Stimulated activated CD4-positive, alpha-beta T cell treated with anti-CD3 and anti-CD28 coated beads, Interleukin-1b, Interleukin-23, amount 100 ng/mL, for 1 hour (primary cell): ENCODE results near the gene ERI3.
A peak's percentile ranks its signal among the peaks of the same experiment; 100 is the strongest.

Source experiments
- DNase-seq, 2 donors: peaks; one replicate each; pipeline ENCODE4 v3.0.0-alpha.2; 2020; ENCODE audit warnings: low read depth in 2 of 2

ERI3 gene

DNA sequence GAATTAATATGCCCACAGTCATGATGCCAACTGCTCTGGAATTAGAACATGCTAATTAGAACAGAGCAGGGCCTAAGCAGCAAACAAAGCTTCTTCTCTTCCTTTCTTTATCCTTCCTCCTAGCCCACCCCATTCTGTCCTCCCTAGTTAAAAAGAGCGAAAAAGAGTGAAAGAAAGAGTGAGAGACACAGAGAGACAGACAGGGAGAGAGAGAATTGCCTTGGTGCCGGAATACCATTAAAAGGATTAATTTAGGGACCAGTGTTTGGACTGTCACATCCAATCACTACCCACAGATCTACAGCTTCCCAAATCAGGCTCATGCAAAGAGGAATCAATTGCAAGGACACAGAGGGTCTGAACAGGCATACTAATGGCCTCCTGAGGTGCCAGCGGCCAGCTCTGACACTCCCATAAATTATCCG, 7.0 kb downstream of the ERI3 start:
- DNase-seq = no peak

DNA sequence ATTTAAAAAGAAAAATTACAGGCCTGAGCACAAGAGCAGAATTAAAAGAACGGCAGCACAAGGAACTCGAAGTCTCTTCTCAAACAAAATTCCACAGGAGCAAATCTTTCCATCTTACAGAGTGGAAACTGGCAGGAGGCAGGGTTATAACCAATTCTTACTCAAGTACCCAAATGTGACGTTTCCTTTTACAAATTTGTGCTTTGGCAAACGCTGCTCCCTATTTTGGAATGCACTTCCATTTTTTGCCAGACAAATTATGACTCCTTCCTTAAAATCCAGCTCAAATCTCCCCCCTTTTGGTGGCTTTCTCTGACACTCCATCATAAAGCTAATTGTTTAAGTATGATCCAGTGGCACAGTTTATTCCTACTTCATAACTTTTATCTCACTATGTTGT, 7.8 kb downstream of the ERI3 start:
- DNase-seq = no peak

DNA sequence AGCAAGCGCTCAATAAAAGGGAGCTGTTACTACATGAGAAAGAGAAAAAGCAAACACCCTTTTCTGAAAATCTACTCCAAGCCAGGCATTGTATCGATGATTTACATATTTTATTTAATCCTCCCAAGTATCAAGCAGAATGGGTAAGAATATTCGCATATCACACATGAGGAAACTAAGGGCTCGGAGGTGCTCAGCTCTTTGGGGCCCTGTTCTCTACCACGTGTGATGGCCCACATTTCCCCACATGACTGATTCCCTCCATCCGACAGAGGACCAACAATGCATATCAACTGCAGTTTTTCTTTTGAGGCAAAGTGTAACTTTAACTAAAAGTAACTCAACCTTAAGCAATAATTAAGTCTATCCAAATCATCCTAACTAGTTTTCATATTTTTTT, 8.2 kb downstream of the ERI3 start:
- DNase-seq = no peak

DNA sequence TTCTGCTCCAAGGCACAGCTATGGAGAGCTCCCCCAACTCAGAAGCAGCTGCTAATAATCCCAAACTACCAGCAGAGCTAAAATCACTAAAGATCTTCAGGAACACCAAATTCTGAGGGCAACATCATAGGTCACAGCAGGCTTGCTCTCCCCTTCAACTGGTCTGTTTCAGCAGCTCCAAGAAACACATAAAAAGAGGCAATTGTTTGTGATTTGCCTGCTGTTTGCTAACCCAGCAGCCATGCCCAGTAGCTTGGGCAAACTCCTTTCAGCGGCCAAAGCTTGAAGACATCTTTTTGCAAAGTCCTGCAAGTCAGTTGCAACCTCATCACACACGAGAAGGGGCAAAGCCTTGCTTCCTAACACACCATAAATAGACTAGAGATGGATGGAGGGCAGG, 8.9 kb downstream of the ERI3 start:
- no peak for DNase-seq

DNA sequence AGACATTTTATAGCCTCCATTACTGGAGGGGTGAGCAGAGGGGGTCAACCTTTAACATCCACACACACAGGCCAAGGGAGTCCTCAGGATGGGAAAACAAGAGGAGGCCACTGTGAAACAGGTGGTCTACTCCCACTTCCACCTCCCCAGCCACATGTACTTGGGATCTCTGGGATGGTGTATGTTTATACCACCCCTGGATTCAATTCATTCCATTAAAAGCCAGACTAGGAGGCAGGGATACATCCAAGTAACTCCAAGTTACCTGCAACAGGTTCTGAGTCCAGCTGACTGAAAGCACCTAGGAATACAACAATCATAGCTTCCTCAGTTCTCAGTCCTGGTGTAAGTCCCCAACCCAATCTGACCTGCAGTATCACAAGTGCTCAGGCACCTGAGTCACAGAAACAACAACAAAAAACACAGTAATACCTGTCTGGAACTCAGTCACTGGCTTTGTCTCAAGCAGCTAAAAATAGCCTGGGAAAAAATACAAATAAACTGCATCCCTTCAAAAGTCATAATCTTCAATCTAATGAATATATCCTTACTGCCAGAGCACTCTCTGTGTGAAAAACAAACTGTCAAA, 9.8 kb downstream of the ERI3 start:
- no peak for DNase-seq

DNA sequence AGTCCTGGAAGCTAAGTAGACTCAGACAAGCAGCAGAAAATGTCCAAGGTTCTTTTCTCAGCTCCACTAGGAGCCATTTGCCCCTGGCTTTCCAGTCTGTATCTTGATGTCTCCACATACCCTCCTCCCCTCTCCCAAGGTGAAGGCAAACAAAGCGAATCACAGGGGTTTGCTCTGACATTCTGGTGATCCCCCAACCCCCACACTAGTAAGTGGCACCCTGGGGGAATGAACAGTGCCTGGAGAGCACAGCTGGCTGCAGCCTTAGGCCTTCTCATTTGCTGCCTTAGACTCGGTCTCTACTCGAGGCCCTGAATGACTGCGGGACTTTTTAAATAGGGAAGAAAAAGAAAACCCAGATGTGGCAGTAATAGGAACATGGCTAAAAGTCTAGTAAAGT, 15.3 kb downstream of the ERI3 start:
- DNase-seq = no peak

DNA sequence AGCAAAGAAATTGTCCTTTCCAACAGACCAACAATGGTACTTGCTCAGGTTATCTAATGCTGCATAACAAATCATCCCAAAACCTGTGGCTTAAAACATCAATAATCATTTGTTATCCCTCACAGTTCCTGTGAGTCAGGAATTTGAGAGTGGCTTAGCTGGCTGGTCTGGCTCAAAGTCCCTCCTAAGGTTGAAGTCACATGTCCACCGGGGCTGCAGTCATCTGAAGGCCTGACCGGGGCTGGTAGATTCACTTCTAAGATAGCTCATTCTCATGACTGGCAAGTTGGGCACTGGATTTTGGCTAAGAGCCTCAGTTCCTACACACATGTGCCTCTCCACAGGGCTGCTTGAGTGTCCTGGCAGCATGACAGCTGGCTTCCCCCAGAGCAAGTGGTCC, 16.9 kb downstream of the ERI3 start:
- DNase-seq = no peak

DNA sequence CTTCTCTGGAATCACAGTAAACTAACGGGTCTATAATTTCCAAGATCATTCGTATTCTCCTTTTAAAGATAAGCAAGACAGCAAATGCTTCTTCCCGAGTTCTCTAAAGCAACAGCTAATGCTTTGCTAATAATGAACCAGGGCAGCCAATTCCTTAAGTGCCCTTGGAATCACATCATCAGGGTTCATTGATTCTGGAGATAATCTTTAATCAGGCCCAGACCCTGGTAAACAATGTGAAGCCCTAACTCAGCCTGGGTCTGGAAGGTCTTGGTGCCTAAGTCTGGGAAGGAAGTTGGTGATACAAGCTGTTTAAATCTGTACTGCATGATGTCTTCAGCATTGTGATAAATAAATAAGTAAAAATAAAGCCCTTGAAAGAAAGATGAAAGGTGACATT, 18.4 kb downstream of the ERI3 start:
- no peak for DNase-seq

DNA sequence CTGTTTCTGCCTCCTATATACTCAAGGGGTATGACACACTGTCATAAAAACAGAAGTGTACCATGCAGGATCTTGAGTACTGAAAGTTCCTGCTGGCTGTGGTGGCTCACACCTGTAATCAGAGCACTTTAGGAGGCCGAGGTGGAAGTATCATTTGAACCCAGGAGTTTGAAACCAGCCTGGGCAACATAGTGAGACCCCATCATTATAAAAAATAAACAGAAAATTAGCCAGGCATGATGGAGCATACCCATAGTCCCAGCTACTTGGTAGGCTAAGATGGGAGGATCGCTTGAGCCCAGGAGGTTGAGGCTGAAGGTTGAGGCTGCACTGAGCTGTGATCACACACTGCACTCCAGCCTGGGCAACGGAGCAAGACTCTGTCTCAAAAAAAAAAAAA, 20.1 kb downstream of the ERI3 start:
- DNase-seq = no peak

DNA sequence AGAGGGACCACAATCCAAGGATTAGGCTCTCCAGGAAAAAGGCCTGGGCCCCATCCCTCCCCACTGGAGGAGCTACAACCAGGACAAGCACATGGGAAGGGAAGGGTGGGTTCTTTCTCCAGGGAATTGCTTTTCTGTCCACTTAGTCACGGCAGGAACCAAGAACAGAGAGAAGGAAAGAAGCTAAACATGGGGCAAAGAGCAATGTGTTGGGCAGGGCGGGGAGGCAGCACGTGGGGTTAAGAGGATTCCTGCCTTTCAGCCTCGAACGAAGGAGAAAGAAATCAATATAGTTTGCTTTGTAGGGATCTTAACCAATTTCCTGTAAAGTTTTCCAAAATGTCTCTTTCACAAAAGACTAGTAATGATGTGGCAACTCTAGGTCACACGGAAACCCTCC, 21.7 kb downstream of the ERI3 start:
- no peak for DNase-seq

DNA sequence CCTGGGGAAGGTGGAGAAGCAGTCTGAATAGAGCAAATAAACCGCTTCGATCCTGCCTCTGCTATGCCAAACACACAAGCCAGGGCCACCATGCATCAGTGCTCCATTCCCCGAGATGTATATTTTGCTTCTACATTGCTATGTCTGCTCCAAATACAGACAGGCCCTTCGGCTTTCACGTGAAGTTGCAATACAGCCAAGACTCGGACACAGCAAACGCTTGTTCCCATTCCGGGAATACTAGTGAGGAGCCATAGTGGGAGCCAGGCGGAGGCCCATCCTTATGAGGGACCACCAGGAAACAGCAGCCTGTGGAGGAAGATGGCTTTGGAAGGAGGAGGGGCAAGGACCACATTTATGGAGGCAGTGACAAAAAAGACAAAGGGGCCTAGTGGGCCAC, 22.6 kb downstream of the ERI3 start:
- no peak for DNase-seq

DNA sequence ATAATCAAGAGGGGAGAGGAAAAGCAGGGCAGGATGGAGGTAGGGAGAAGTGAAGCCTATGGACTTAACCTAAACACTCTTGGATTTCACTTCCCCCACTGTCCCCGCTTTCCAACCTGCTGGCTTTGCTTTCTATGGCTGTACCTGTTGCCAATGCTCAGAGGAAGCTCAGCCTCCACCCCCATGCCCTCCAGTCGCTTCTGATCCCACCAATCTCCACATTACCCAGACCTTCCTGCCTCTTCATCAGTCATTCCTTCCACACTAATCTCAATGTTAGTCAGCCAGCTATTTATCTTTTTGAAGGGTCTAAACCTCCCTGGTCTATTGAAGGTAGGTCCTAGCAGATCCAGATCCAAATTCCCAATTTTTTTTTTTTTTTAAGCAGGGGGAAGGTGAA, 24.1 kb downstream of the ERI3 start:
- DNase-seq = no peak

DNA sequence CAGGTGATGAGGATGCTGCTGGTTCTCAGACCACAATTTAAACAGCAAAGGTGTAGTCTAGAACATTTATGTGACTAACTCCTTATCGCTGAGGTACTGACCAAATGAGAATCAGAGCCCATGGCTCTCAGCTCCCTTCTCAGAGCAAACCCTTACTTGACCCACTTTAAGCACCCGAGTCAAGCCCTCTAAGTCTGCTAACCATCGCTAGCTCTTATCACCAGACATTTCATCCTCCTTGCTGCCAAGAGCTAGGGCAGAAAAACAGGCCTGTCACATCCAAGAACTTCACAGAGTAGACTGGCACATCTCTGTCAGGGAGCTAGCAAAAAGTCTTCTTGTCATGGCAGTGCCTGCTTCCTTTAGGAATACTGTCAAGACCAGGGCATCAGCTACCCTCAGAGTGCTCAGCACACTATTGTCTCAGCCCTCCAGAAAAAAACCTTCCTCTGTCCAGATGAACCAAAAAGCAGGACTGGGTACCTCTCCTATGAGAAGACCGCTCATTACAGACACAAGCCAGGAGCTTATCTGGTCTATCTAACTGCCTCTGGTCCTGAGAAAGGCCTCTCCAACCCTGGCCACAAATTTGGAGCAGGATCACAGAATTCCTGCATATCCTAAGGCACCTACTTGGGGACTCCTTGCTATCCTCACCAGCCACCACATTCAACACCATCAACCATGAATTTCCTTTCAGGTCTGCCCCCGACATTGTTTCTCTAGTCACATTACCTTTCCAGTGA, 26.2 kb downstream of the ERI3 start:
- DNase-seq = no peak

DNA sequence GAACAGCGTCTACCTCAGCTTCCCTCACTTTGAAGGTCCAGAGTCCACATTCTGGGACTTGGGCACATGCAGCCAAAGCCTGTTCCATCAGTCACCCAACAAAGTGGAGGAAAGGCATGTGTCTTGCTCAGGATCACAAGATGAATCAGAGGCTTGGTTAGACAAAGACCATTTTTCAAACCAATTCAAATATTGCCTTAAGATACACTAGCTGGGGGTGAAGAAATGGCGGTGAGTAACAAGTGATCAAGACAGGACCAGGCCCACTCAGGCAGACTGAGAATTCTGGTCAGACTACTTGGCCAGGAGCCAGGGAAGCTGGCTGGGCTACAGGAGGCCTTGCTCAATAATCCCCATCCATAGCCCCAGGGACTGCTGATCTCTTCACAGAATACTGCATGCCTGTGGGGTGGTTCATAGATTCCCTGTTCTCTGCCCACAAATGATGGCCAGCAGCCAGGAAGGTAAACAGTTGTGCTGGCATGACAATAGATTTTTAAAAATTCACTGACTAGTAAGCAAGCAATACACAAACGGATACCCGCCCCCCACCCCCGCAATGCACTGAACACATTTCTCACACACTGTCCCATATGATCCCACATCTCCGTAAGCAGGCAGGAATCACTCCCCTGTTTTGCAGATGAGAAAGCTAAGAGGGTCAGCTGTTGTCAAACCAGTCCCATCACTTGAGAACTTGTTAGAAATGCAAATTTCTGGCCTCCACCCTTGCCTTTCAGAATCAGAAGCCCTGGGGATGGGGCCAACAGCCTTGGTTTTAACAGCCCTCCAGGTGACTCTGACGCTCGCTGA, 27.2 kb downstream of the ERI3 start:
- no peak for DNase-seq

DNA sequence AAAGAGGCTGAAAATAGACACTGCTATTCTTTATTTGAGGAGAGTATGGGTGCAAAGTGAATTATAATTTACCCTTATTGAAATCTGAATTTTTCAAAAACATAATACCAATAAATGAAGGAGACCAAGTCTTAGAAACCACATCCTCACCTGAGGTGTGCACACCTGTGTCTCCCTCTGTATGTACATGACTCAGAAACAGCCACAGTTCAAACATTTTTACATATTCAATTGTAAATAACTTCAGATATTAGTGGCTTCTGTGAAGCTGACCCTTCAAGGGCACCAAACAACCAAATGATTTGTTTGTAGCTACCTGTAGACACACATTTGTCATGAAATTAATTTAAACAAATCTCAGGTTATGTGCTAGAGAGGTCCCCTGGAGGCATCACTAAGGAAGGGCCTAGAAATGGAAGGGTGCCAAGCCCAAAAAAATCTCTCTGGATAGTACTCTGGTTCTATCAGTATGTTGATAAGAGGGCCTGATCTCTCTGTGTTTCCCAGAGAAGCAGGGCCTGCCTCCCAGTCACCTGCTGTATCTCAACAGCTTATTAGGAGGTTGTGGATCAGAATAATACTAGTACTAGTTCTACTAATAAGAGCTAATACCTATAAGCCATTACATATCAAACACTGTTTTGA, 28.1 kb downstream of the ERI3 start:
- DNase-seq = no peak

DNA sequence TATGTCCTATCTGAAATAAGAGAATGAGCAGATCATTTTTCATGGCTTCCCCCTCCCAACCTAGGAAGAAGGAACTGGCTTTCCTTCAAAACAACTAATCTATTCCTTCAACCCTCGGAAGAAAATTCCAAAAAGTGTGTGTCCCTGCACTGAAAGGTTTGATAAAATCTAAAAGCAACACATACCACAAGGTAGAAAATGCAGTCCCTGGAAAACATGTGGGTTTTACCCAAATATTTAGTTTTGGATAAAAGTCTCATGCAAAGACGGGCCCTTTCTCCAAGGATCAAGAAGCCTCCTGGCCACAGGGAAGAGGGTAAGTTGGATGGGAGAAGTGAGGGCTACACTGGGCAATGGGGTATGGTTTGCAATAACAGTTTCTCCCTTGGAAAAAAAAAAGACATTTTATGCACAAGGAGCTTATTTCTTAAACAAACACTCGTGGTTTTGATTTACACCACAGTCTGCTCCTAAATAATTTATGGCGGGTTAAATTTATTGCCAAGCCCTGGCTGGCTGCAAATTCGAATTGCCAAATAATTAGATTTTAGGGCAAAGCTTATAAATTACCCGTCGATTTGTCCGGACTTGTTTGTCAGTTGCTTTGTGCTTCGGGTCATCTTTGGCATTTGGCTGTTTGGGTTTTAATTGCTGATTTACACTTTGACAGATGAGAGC, 28.9 kb downstream of the ERI3 start:
- DNase-seq = no peak

DNA sequence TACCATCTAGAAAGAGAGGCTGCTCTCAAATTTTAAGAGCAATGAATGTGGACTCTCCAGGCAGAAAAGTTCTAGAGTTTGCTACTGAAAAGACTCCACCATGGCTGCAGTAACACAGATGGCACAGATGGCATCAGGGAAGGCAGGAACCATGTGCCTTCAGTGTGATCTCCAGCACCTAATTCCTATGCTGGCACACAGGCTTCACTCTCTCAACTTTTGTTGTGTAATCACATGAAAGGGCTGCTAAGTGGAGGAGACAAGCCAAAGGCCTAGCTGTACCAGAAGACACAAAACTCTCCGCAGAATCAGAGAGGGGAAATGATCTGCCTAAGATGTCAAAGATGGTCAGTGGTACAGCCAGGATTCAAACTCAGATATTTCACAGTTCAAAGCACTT, 31.1 kb downstream of the ERI3 start:
- no peak for DNase-seq

DNA sequence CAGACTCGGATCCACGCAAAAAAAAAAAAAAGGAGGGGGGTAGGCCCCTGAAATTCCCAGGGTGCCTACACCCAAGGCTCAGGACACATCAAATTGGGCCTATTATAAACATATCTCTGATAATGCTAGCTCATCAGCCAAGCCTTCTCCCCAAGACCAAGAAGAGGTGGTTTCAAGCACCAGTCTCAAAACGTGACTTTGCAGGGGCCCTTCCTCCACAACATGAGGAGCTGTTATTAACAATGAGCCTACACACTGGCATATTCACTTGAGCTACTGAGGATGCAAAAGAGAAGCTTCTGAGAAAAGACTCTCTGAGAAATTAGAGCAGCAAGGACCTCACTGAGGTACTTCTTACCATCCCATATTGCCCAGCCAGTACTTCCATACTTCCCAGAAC, 32.7 kb downstream of the ERI3 start:
- no peak for DNase-seq

DNA sequence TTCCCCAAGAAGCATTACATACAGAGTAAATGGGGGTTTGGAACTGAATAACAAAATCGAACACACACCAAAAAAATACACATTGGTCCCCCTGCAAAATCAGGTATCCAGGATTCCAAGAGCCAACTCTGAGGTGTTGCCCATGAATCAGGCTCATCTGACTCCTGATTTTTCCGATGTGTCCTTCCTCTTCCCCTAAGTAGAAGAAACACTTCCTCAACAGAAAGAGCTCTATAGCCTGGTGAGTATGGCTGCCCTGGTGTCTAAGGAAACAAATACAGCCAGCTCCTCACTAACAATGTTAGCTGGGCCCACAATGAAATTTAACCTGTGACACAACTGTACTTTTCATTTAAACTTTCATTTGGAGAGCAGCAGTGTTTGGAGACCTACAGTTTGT, 33.6 kb downstream of the ERI3 start:
- DNase-seq = no peak

DNA sequence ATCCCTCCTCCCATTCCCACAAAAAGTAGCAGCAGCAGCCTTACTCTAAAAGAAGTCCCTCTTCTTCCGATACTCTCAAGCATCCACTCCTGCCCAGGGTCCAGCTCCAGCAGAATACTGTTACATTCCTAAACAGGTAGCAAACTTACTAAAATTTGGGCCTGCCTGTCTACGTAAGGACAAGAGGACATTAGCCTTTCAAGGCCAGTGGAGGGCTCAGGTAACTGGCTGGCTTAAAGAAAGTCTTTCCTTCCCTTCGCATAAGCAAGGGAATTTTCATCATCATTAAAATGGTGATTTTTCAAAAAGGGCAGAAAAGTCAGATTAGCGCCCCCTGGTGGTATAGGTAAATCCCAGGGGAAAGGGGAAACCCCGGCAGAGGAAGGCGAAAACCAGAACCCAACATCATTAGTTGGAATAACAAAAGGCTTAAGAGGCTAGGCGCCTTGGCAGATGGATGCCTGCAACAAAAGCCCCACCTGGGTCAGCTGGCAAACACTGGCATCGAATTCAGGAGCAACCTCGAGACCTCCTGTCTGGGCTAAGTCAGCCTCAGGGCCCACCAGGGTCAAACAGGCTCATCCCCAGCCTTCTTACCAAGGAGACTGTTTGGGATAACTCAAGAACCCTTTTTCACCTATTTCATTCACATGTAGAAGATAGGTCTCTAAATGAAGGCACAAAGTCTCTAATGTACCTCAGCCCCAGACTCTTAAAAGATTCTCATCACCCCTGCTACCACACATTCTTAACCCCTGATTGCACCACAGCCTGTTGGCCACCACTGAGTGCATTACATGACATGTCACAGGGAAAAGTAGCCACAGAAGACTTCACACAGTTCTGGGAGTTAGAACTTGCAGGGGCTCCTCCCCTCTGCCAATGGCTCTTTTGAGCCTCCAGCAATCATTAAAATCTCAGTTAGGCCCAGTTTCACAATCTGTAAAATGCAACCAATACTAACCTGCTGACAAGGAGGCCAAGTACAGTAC, 36.7 kb downstream of the ERI3 start:
- DNase-seq = peak; percentile 8 to 12
